Right forelimb (tissue), 1 donor: Measurements from ENCODE around the gene TBXAS1.

Source experiments
- DNase-seq: peaks from one replicate; pipeline ENCODE4 v3.0.0-alpha.2; 2018

Gene TBXAS1

GRCh38 chr7:140007051-140007690 is 178.1 kb downstream of the TBXAS1 start:
- DNase-seq = no peak

GRCh38 chr7:140008755-140009610 is 179.9 kb downstream of the TBXAS1 start:
- DNase-seq = no peak

- DNase-seq = no peak
Observed at GRCh38 chr7:140009735-140010134, 180.7 kb downstream of the TBXAS1 start.

GRCh38 chr7:140010194-140010895 is 181.3 kb downstream of the TBXAS1 start:
- DNase-seq = no peak

GRCh38 chr7:140013676-140014075 is 184.6 kb downstream of the TBXAS1 start:
- no peak for DNase-seq

- DNase-seq = no peak
Observed at GRCh38 chr7:140014123-140014522, 185.1 kb downstream of the TBXAS1 start.

- DNase-seq = no peak
Observed at GRCh38 chr7:140015471-140015970, 186.5 kb downstream of the TBXAS1 start.

GRCh38 chr7:140016540-140016939 is 187.5 kb downstream of the TBXAS1 start:
- no peak for DNase-seq

GRCh38 chr7:140017034-140017433 is 188.0 kb downstream of the TBXAS1 start:
- DNase-seq = no peak

GRCh38 chr7:140017543-140017942 is 188.5 kb downstream of the TBXAS1 start:
- DNase-seq = no peak

GRCh38 chr7:140018125-140019043 is 189.3 kb downstream of the TBXAS1 start:
- DNase-seq = no peak

- no peak for DNase-seq
Observed at GRCh38 chr7:140019172-140019571, 190.1 kb downstream of the TBXAS1 start.

GRCh38 chr7:140019606-140020005 is 190.5 kb downstream of the TBXAS1 start:
- no peak for DNase-seq

- DNase-seq = no peak
Observed at GRCh38 chr7:140021603-140022002, 192.5 kb downstream of the TBXAS1 start.

GRCh38 chr7:140022582-140023211 is 193.6 kb downstream of the TBXAS1 start:
- no peak for DNase-seq

- DNase-seq = no peak
Observed at GRCh38 chr7:140023728-140024127, 194.7 kb downstream of the TBXAS1 start.

- DNase-seq = no peak
Observed at GRCh38 chr7:140024585-140024984, 195.5 kb downstream of the TBXAS1 start.

GRCh38 chr7:140025241-140025640 is 196.2 kb downstream of the TBXAS1 start:
- no peak for DNase-seq

GRCh38 chr7:140025814-140026433 is 196.9 kb downstream of the TBXAS1 start:
- DNase-seq = no peak

- no peak for DNase-seq
Observed at GRCh38 chr7:140026935-140027334, 197.9 kb downstream of the TBXAS1 start.

GRCh38 chr7:140027858-140028257 is 198.8 kb downstream of the TBXAS1 start:
- DNase-seq = no peak
